HT-29 (cell line): Measurements from ENCODE around the gene TMEM167B. TPM values are rescaled to one million over a fixed set of nuclear protein-coding genes. Genes with fewer than 3 reads are reported as not detected.
"Not testable (repeated sequence)": the region's sequence is repeated elsewhere in the genome, so short reads cannot be mapped to it uniquely, and the experiment has no call there.

Source experiments
- DNase-seq: peaks from one replicate; pipeline ENCODE4 v3.0.0-alpha.2; 2015; ENCODE audit warnings: low spot score
- total RNA-seq: library from RNA; depleted of rRNA; stranded (reverse); fragments of >200 nt; shearing (Covaris generic); gene quantifications from 2 replicates; pipeline ENCODE4 v1.2.3, GENCODE V29; 2014; rRNA removed

TMEM167B gene
- 9.8 and 16.4 TPM in 2 replicates for total RNA-seq

DNA sequence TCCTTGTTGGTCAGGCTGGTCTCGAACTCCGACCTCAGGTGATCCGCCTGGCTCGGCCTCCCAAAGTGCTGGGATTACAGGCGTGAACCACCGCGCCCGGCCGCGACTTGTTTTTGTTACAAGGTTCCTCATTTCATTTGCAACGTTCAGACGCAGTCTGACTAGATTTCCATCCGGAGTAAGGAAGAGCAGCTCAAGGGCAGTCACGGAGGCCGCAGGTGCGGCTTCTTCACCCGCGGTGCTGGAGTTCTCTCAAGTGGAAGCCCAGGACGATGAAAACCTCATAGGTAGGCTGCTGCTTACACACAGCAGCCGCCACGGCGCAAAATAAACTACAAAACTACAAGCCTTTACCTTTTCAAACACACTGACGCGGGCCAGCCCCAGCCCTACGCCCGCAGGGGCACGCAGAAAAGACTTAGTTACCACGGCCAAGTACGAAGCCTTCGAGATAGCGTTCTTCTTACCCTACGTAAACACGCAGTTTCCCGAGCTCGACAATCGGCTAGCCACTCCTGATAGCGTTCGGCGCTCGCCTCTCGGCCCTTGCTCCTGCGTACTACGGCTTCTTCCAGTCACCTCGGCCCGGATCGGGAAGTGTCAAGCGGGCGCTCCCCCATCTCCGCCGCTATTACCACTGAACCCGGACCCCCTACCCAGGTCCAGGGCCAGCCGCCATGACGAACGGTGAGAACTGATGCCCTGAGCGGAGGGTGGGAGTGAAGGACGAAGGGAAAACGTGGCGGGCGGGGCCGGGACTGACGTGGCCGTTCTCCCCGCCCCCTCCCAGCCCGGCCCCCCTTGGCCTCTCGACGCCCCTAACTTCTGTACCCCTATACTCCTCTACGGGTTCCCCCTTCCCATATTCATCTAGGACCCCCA, at the start of gene TMEM167B:
Gene TMEM167B, plus strand, starts transcription at position 569 of the 882 bp plus-strand sequence. Its CDS starts 109 bp downstream, at position 678.
- peak; percentile 94 for DNase-seq

DNA sequence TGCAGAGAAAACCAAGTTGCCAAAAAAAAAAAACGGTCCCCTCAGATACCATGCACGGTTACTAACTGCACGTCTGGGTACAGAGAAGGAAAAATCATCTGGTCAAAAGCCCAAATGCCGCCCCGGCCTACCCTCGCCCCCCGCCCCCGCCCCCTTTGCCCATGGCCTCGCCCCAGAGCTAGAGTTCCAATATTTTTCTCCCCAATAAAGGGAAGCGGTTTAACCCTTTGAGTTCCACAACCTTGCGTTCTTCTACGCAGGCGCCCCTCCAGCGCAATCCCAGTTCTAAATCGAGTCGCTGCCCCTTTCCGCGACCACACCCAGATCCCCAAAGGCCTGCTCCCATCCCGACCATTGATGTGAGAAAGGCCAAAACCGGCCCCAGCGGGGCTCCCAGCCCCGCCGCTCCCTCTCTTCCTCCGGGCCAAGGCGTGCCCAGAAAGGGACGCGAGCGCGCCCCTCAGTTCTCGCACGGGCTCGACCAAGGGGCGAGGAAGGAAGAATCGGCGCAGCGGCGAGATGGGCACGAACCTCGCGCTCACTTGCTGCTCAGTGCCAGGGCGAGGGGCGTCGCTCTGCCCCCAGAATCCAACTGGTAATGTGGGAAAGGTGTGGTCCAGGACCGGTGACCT, 49.5 kb upstream of the TMEM167B start:
- peak; percentile 7 for DNase-seq

DNA sequence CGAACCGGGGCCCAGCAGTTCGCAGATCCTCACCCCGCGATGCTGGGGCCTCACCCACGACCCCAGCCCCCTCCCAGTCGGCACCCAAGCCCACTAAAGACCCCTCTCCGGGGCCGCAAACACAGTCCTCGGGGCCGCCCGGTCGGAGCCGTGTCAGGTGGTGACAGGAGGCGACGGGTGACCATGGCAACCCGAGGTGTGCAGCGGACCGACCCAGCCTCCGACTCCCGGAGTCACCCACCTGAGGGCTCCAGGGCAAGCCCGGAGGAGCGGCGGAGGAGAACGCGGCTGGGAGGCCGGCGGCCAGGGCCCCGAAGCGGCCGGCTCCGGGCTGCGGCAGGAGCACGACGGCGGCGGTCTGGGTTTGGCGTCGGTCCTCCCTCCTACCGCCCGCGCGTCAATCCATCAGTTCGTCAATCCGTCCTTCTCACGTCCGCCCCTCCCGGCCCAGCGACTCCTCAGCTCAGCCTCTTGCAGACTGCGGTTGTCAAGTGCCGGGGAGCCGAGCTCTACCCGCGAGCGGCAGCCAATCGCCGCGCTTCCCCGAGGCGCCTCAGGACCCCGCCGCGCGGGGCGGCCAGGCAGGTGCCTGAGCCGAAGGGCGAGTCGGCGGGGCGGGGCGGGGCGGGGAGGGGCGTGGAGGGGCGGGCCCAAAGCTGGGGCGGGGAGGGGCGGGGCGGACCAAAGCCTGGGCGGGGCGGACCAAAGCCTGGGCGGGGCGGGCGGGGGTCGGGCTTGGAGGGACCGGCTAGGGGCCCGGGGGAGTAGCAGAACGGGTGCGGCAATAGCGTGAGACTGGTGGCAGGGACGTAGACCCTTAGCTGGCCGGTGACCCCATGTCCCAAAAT, 48.7 kb upstream of the TMEM167B start, which contains the start of gene WDR47:
Gene WDR47, minus strand, starts transcription at position 482 of the 848 bp plus-strand sequence. CDS start 18,590 bp downstream, outside the sequence.
- DNase-seq = peak; percentile 94

DNA sequence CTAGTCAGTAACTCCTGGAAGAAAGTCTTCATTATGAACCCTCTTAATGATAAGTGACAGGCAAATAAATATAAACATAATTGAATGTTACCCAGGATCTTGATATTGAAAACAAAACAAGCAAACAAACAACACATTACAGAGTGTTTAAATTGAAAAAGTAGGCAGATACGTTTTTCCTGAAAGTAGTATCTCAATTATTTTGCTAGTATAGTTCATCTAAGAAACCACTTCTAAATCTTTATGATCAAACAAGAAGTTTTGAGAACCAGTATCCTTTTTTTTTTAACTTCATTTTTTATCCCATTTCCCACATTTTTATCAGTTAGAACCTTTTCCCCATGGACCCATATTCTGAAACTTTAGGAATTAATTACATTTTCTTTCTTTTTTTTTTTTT, 45.0 kb upstream of the TMEM167B start:
- no peak for DNase-seq

- DNase-seq = no peak
Measured at GRCh38 chr1:109046671-109047070, 43.9 kb upstream of the TMEM167B start.

- no peak for DNase-seq
Measured at GRCh38 chr1:109047339-109047738, 43.2 kb upstream of the TMEM167B start.

- DNase-seq = no peak
Measured at GRCh38 chr1:109048335-109048734, 42.2 kb upstream of the TMEM167B start.

GRCh38 chr1:109050228-109050995, 40.2 kb upstream of the TMEM167B start:
- DNase-seq = no peak

- not testable (repeated sequence) for DNase-seq
Measured at GRCh38 chr1:109052145-109052544, 38.4 kb upstream of the TMEM167B start.

DNA sequence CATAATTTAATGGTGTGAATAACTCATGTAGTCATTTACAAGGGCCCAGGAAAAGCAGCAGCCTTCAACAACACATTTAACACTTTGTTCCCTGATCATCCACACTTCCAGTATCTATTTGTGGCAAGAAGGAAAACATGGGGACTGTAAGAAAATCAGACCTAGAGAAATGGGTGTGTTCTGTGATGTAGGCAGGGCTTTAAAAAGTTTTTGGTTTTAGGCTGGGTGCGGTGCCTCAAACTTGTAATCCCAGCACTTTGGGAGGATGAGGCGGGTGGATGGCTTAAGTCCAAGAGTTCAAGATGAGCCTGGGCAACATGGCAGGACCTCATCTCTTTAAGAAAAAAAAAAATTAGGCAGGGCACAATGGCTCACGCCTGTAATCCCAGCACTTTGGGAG, 34.5 kb upstream of the TMEM167B start:
- DNase-seq = no peak

DNA sequence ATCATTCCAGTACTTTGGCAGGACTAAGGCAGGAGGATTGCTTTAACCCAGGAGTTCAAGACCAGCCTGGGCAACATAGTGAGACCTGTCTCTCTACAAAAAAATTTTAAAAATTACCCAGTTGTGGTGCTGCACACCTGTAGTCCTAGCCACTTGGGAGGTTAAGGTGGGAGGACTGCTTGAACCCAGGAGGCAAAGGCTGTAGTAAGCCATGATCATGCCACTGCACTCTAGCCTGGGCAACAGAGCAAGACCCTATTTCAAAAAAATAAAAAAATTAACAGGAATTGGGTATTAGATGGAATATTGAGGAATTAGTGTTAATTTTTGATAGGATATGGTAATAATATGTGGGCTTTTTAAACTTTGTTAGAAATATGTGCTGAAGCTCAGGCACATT, 31.5 kb upstream of the TMEM167B start:
- no peak for DNase-seq

DNA sequence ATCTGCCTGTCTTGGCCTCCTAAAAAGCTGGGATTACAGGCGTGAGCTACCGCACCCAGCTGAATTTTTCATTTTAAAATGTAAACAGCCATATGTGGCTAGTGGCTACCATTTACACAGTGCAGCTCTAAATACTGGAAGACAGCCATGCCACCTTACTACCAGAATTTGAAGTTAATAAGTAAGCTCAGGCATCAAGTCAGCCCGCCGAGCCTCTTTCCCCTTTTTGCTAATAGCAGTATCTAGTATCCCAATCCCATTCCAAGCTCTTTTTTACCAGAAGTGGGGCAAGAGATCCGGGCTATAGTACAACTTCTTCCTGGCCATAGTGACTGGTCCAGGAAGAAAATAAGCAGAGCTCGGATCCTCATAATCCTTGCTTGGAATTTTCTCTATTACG, 29.9 kb upstream of the TMEM167B start:
- no peak for DNase-seq

GRCh38 chr1:109061183-109061582, 29.4 kb upstream of the TMEM167B start:
- DNase-seq = no peak

DNA sequence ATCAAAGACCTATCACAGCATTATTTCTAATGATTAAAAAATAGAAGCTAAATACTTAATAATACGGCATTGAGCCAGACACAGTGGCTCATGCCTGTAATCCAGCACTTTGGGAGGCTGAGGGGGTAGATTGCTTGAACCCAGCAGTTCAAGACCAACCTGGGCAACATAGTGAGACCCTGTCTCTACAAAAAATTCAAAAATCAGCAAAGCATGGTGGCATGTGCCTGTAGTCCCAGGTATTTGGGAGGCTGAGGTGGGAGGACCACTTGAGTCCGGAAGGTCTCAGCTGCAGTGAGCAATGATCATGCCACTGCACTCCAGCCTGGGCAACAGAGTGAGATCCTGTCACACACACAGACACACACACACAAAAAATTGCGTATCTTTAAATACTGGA, 25.4 kb upstream of the TMEM167B start:
- no peak for DNase-seq

- DNase-seq = no peak
Measured at GRCh38 chr1:109067883-109068282, 22.7 kb upstream of the TMEM167B start.

DNA sequence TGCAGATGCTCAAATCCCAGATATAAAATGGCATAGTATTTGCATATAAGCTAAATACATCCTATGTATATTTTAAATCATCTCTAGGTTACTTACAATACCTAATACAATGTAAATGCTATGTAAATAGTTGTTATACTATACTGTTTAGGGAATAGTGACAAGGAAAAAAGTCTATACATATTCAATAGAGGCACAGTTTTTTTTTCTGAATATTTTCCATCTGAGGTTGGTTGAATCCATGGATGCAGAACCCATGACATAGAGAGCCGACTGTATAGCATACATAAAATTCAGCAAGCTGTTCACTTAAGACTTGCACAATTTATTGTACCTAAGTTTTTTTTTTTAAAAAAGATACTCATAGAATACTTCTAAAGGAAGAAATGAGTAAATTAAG, 21.3 kb upstream of the TMEM167B start:
- DNase-seq = no peak

DNA sequence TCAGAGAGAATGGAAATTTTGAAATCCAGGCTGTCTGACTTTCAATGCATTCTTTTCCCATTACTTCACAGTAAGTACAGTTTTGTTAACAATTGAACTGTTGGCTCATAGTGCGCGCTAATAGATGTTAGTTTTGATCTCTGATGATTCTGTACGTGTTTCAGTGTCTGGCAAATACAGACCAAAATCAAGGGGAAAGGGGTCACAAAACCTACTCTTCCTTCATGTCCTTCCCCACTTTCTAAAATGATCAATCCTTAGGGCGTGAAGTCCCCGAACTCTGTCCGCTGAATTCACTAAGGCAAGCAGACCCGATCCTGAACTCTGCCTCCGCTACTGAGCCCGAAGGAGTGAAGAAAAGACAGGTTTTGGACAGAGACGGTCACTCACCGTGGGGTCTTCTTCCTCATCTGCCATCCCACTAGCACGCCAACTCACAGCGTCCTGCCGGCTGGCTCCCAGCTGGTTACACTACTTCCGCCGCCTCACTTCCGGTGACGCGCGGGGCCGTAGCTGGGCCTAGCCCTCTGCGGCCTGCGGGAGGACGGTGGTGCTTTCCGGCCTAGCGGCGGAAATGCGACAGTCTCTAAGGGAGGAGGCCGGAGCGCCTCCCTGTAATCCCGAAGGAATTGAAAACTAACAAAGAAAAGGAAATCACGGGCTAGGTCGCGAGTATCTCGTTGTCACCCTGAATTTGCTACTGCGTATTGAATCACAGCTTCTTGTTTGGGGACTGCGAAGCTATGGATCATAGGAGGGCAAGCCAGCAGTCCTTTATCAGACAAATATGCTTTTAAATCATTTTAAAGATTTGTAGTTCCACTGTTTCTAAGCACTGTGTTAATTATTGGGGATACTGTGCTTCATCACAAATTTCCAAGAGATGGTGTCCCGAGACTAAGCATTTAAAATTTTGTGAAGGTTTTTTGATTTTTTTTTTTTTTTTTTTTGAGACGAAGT, 14.8 kb upstream of the TMEM167B start, which contains the start of gene TAF13:
Gene TAF13, minus strand, starts transcription at position 473 of the 960 bp plus-strand sequence. Its CDS starts 56 bp downstream, at position 417.
- DNase-seq = peak; percentile 92

DNA sequence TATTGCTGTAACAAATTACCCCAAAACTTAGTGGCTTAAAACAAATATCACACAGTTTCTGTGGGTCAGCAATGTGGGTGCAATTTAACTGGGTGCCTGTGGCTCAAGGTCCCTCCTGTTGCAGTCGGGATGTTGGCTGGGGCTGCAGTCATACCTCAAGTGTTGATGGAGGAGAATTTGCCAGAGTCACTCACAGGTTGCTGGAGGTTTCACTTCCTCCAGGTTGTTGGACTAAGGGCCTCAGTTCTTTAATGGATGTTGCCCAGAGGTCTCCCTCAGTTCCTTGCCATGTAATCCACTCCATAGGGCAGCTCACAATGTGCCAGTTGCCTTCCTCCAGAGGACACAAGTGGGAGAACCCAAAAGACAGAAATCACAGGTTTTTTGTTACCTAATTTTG, 12.2 kb upstream of the TMEM167B start:
- DNase-seq = no peak

DNA sequence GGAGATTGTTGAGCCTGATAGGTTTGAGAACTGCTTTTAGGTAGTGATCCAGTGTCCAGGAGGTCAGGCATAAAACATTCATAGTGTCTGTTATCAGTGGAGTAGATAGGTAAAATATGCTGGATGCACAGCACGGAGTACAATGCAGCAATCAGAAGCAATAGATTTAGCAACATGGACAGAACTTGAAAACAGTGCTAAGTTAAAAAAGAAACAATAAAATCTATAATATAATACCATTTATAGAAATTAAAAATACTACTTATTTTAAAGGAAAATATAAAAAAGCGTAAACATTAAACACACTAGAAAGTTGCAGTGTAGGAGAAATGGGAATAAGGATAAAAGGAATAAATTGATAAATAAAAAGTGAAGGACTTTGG, 11.3 kb upstream of the TMEM167B start:
- no peak for DNase-seq
